OCI-LY7 (cell line): ENCODE data around the gene C1orf87. TPM values are rescaled to one million over a fixed set of nuclear protein-coding genes. Genes with fewer than 3 reads are reported as not detected.

Experiments
- BruUV-seq: library from RNA; stranded (reverse); fragments of 400-500 nt; replicated peaks from 2 replicates; lab custom pipeline; 2021; lab: Mats Ljungman, UMichigan
- CTCF ChIA-PET: fragments of 300-600 bp; sonication (Branson Sonifier 250); formaldehyde crosslinking; loops from one replicate; lab custom pipeline; 2022; ENCODE audit warnings: antibody characterized with exemption; ENCODE audit not compliant: unreplicated experiment; lab: Charles Lee
- POLR2A ChIA-PET: fragments of 300-600 bp; sonication (Branson Sonifier 250); formaldehyde crosslinking; loops from one replicate; lab custom pipeline; 2022; ENCODE audit warnings: antibody characterized with exemption; lab: Charles Lee
- DNase-seq: peaks from one replicate; pipeline ENCODE4 v3.0.0-alpha.2; 2015; ENCODE audit warnings: low spot score
- H2AFZ ChIP-seq: fragments of 200-600 bp; sonication (generic), shearing (Covaris generic); 2 replicates; pipeline ENCODE4 v1.6.1; 2014; ENCODE audit warnings: mild to moderate bottlenecking, antibody characterized with exemption, low read length, moderate library complexity
- H3K27ac ChIP-seq: fragments of 200-600 bp; sonication (generic); 2 replicates; pipeline ENCODE4 v1.5.1; 2014; ENCODE audit warnings: mixed run types, low read depth, mild to moderate bottlenecking, moderate library complexity, low read length, inconsistent platforms; ENCODE audit not compliant: poor library complexity, severe bottlenecking
- H3K36me3 ChIP-seq: fragments of 200-600 bp; sonication (generic); 2 replicates; pipeline ENCODE4 v1.6.1; 2014; ENCODE audit warnings: mild to moderate bottlenecking, antibody characterized with exemption, low read length, moderate library complexity, mixed read lengths; ENCODE audit not compliant: insufficient read depth
- H3K4me1 ChIP-seq: fragments of 200-600 bp; sonication (generic); 2 replicates; pipeline ENCODE4 v1.5.1; 2014; ENCODE audit warnings: mild to moderate bottlenecking, low read length; ENCODE audit not compliant: insufficient read depth, poor library complexity, severe bottlenecking
- H3K4me2 ChIP-seq: fragments of 200-600 bp; sonication (generic); 2 replicates; pipeline ENCODE4 v1.6.1; 2014; ENCODE audit warnings: mild to moderate bottlenecking, low read length
- H3K4me3 ChIP-seq: fragments of 200-600 bp; sonication (generic); 2 replicates; pipeline ENCODE4 v1.5.1; 2014; ENCODE audit warnings: mild to moderate bottlenecking, low read depth, low read length; ENCODE audit not compliant: poor library complexity, severe bottlenecking
- H3K79me2 ChIP-seq: fragments of 200-600 bp; sonication (generic); 2 replicates; pipeline ENCODE4 v1.6.1; 2016; ENCODE audit warnings: low read depth, mild to moderate bottlenecking, low read length, moderate library complexity, mixed read lengths; ENCODE audit not compliant: insufficient read depth
- H3K9me2 ChIP-seq: fragments of 200-600 bp; sonication (generic); 2 replicates; pipeline ENCODE4 v1.6.1; 2016; ENCODE audit warnings: mild to moderate bottlenecking, low read length, mixed read lengths; ENCODE audit not compliant: insufficient read depth
- H3K9me3 ChIP-seq: fragments of 200-600 bp; sonication (generic); 2 replicates; pipeline ENCODE4 v1.6.1; 2014; ENCODE audit warnings: mild to moderate bottlenecking, mixed run types, low read length, mixed read lengths
- H4K20me1 ChIP-seq: fragments of 200-600 bp; sonication (generic); 2 replicates; pipeline ENCODE4 v1.6.1; 2014; ENCODE audit warnings: mild to moderate bottlenecking, antibody characterized with exemption, low read length, moderate library complexity, mixed read lengths; ENCODE audit not compliant: insufficient read depth
- CTCF ChIP-seq: fragments of 200-600 bp; sonication (generic); conservative IDR thresholded peaks from 2 replicates; pipeline ENCODE4 v1.5.1; 2014; ENCODE audit warnings: mild to moderate bottlenecking, antibody characterized with exemption, low read length, moderate library complexity, mixed read lengths
- EZH2phosphoT487 ChIP-seq: fragments of 200-600 bp; sonication (generic); IDR thresholded peaks from 2 replicates; pipeline ENCODE4 v1.6.1; 2018; ENCODE audit warnings: low read depth, borderline replicate concordance, mild to moderate bottlenecking, mixed run types, antibody characterized with exemption, low read length, moderate library complexity, mixed read lengths
- intact Hi-C: fragments of 100-400 bp; cut with micrococcal nuclease; formaldehyde crosslinking; loops from one replicate; pipeline ENCODE4 v1.10.0; 2022; ENCODE audit not compliant: unreplicated experiment
- total RNA-seq, 2 experiments: library from RNA; depleted of rRNA in 1 of 2; stranded (reverse); fragments of >200 nt in 1 of 2; shearing (Covaris generic) in 1 of 2; gene quantifications; 2 replicates each; pipeline ENCODE4 v1.2.3, GENCODE V29; 2014 to 2022

The C1orf87 gene
- total RNA-seq, 2 experiments from 2014 or later: not detected

GRCh38 chr1:59999746-60000145 lies 73.8 kb downstream of the C1orf87 start:
- Histone ChIP-seq H3K4me3 (no peak overlapping the region), H3K9me2 (no peaks in the 10 kb centered on the region), H3K36me3 (no peaks in the 10 kb centered on the region), H3K27ac (no peak overlapping the region), H4K20me1 (no peaks in the 10 kb centered on the region), H3K79me2 (no peaks in the 10 kb centered on the region), H2AFZ (no peak overlapping the region), H3K4me2 (no peak overlapping the region), H3K4me1 (no peaks in the 10 kb centered on the region), H3K9me3 (no peaks in the 10 kb centered on the region)
- intact Hi-C loops: no loop called here
- no peak for DNase-seq
- no TSS peak for BruUV-seq
- ChIA-PET CTCF (no interaction called here), POLR2A (no interaction called here)
- TF ChIP-seq EZH2phosphoT487 (no peak), CTCF (no peak)

- no peak overlapping the region for H3K27ac ChIP-seq
- no peaks in the 10 kb centered on the region for H3K9me3 ChIP-seq
- H3K79me2 ChIP-seq: no peaks in the 10 kb centered on the region
- TF ChIP-seq EZH2phosphoT487 (no peak), CTCF (no peak)
- no peaks in the 10 kb centered on the region for H3K4me1 ChIP-seq
- CTCF ChIA-PET: no interaction called here
- H3K4me3 ChIP-seq: no peak overlapping the region
- no peaks in the 10 kb centered on the region for H3K9me2 ChIP-seq
- H2AFZ ChIP-seq: no peak overlapping the region
- POLR2A ChIA-PET: no interaction called here
- intact Hi-C loops: no loop called here
- no TSS peak for BruUV-seq
- no peaks in the 10 kb centered on the region for H3K36me3 ChIP-seq
- H4K20me1 ChIP-seq: no peaks in the 10 kb centered on the region
- no peak overlapping the region for H3K4me2 ChIP-seq
- DNase-seq: no peak
Observed at GRCh38 chr1:59999006-59999405, 74.6 kb downstream of the C1orf87 start.

- Histone ChIP-seq H3K36me3 (no peaks in the 10 kb centered on the region), H3K4me3 (no peak overlapping the region), H2AFZ (no peak overlapping the region), H3K27ac (no peak overlapping the region), H3K4me2 (no peak overlapping the region), H3K9me3 (no peaks in the 10 kb centered on the region), H3K4me1 (no peaks in the 10 kb centered on the region), H3K9me2 (no peaks in the 10 kb centered on the region), H4K20me1 (no peaks in the 10 kb centered on the region), H3K79me2 (no peaks in the 10 kb centered on the region)
- TF ChIP-seq CTCF (no peak), EZH2phosphoT487 (no peak)
- CTCF ChIA-PET: no interaction called here
- intact Hi-C loops: no loop called here
- no peak for DNase-seq
- no TSS peak for BruUV-seq
- POLR2A ChIA-PET: interaction anchor here (0.8 kb wide), 1 partner anchor 246 kb away, joined by 3 read pairs; no protein-coding TSS in a partner anchor
Observed at GRCh38 chr1:59997479-59998115, 76.0 kb downstream of the C1orf87 start.
